GM04504 (cell line): ENCODE results near the gene DDN.

Source experiments
- DNase-seq: peaks from one replicate; pipeline ENCODE4 v3.0.0-alpha.2; 2012; ENCODE audit warnings: low read depth

Gene DDN

GRCh38 chr12:49013428-49013827, 14.3 kb upstream of the DDN start:
- no peak for DNase-seq

- no peak for DNase-seq
These were observed 13.6 kb upstream of the DDN start for GRCh38 chr12:49012739-49013138.

GRCh38 chr12:49010092-49010668, 11.0 kb upstream of the DDN start:
- no peak for DNase-seq

- no peak for DNase-seq
These were observed 9.8 kb upstream of the DDN start for GRCh38 chr12:49008943-49009342.

- no peak for DNase-seq
These were observed 1.2 kb upstream of the DDN start for GRCh38 chr12:49000346-49000745.

GRCh38 chr12:48998497-48999353, 450 bp downstream of the DDN start:
- no peak for DNase-seq

GRCh38 chr12:48997719-48998496, 1.3 kb downstream of the DDN start:
- DNase-seq, result no peak

GRCh38 chr12:48996794-48997718, 2.1 kb downstream of the DDN start:
- DNase-seq, result no peak

- DNase-seq, result no peak
These were observed 3.9 kb downstream of the DDN start for GRCh38 chr12:48995086-48995879.

GRCh38 chr12:48994224-48995085, 4.7 kb downstream of the DDN start:
- no peak for DNase-seq

- DNase-seq, result no peak
These were observed 5.4 kb downstream of the DDN start for GRCh38 chr12:48993787-48994186.

GRCh38 chr12:48991247-48992050, 7.7 kb downstream of the DDN start:
- no peak for DNase-seq

GRCh38 chr12:48990552-48990951, 8.6 kb downstream of the DDN start:
- DNase-seq, result no peak

GRCh38 chr12:48988030-48988649, 11.0 kb downstream of the DDN start:
- DNase-seq, result no peak

- no peak for DNase-seq
These were observed 12.4 kb downstream of the DDN start for GRCh38 chr12:48986720-48987291.

- DNase-seq, result no peak
These were observed 13.3 kb downstream of the DDN start for GRCh38 chr12:48985901-48986300.

GRCh38 chr12:48985475-48985897, 13.7 kb downstream of the DDN start:
- no peak for DNase-seq

GRCh38 chr12:48982397-48983080, 16.6 kb downstream of the DDN start:
- DNase-seq, result no peak
